Measurements from ENCODE around the gene RPL37.
"Not testable (repeated sequence)": the region's sequence is repeated elsewhere in the genome, so short reads cannot be mapped to it uniquely, and the experiment has no call there.

RPL37 gene

DNA sequence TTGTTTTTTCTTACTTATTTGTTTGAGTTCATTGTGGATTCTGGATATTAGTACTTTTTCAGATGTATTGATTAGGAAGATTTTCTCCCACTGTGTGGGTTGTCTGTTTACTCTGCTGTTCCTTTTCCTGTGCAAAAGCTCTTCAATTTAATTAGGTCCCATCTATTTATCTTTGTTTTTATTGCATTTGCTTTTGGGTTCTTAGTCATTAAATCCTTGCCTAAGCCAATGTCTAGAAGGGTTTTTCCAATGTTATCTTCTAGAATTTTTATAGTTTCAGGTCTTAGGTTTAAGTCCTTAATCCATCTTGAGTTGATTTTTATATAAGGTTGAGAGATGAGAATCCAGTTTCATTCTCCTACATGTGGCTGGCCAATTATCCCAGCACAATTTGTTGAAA lies 40.7 kb downstream of the RPL37 start:
- not testable (repeated sequence) for DNase-seq

DNA sequence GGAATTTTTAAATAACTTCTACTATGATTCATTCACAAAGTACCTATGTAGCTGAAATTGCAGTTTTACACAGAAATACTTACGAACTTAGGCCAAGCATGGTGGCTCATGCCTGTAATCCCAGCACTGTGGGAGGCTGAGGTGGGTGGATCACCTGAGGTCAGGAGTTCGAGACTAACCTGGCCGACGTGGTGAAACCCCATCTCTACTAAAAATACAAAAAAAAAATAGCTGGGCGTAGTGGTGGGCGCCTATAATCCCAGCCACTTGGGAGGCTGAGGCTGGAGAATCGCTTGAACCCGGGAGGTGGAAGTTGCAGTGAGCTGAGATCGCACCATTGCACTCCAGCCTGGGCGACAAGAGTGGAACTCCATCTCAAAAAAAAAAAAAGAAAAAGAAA lies 42.3 kb downstream of the RPL37 start:
- not testable (repeated sequence) for DNase-seq

DNA sequence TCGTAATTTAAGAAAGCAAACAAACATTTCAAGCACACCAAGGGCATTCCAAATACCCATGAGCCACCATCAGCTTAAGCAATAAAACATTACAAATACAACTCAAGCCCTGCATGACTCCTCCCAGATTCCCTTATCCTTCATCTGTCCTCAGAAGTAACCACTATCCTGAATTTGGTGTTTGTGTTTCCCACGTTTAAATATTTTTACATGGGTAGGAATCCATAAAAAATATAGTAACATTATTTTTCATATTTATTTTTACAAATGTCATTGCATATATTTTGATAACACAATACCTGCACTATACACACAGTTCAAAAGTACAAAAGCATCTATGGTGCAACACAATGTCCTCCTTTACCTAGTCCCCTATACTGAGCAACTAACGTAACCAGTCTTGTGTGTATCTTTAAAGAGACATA lies 43.3 kb downstream of the RPL37 start:
- no peak for DNase-seq

DNA sequence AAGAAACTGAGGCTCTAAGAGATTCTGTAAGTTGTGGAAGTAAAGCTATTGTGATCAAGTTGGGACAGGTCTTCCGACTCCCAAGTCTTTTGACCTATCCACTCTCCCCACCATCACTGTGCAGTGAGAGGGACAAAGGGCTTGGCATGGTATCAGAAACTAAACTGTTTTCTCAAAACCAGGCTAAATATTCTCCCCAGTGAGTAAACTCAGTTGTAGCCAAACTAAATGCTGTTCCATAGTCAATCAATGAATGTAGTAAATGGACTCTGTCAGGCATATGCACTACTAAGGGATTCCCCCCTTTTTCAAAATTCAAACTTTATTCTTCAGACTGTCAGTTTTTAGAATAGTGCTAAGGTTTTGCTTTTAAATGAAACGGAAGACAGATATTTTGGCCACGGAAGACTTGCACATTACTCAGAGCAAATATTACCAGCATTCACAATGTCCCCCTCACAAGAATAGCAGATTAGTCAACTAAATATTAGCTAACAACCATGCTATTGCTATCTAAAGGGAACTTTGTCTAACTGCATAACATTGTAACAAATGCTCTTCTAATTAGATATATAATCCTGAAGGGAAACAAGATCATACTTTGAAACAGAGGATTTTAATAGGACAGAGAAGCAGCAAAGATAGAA lies 44.0 kb downstream of the RPL37 start:
- DNase-seq: no peak

DNA sequence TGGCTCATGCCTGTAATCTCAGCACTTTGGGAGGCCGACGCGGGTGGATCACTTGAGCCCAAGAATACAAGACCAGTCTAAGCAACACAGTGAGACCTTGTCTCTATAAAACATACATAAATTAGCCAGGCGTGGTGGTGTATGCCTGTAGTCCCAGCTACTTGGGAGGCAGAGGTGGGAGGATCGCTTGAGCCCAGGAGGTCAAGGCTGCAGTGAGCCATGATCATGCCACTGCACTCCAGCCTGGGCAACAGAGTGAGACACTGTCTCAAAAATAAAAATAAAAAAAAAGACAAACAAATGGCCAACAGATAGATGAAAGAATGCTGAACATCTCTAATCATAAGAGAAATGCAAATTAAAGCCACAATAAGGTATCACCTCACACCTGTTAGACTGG lies 46.1 kb downstream of the RPL37 start:
- DNase-seq: not testable (repeated sequence)

DNA sequence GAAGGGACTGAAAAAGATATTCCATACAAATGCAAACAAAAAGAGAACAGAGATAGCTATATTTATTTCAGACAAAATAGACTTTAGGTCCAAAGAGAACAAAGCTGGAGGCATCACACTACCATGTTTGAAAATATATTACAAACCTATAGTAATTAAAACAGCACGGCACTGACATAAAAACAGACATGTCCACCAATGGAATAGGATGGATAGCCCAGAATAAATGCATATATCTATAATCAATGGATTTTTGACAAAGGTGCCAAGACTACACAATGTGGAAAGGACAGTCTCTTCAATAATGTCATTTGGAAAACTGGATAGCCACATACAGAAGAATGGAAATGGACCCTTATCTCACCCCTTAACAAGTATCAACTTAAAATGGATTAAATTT lies 47.0 kb downstream of the RPL37 start:
- DNase-seq: no peak

DNA sequence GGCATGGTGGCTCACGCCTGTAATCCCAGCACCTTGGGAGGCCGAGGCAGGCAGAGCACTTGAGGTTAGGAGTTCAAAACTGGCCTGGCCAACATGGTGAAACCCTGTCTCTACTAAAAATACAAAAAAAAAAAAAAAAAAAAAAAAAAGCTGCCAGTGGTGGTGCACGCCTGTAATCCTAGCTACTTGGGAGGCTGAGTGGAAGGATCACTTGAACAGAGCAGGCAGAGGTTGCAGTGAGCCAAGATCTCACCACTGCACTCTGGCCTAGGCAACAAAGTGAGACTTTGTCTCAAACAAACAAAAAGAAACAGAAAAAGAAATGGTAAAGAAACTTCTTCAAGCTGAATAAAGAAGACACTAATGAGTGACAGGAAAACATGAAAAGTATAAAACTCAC lies 48.4 kb downstream of the RPL37 start:
- DNase-seq: not testable (repeated sequence)

DNA sequence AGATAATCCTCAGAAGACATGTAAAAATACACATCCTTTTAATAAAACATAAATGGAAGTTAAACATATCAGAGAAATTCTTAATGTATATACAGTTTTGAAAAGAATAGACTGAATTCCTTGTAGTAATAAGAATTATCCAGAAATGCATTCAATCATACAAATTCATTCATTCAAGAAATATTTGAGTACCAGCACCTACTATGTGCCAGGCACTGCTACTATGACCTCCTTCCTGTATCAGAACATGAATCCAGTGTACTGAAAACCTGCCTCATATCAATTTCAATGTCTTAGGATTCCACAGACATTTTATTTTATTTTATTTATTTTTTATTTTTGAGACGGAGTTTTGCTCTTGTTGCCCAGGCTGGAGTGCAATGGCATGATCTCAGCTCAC lies 50.1 kb downstream of the RPL37 start:
- DNase-seq: no peak

DNA sequence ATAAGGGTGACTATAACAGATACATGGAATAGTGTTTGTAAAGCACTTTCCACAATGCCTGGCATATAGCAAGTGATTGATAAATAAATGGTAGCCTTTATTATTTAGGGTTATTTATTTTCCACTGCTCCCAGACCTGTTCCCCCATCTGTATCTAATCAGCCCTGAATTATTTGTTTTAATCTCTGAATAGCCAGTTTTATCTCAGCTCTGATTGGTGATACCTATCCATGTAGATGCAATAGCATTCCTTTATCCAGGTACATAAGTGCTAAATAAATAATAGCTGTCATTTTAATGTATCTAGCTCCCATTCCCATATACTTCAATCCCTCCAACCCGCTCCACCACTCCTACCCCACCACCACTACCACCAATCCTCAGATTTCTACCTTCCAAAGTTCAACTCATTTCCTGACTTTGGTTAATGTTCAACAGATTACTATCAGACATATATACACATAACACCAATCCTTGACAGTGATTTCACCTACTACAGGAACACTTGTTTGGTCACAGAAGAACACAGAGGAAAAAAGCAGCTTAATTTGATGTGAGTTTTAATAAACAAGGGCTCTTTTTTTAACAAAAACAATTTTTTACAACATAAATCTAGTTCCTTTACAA lies 50.9 kb downstream of the RPL37 start:
- DNase-seq: no peak

DNA sequence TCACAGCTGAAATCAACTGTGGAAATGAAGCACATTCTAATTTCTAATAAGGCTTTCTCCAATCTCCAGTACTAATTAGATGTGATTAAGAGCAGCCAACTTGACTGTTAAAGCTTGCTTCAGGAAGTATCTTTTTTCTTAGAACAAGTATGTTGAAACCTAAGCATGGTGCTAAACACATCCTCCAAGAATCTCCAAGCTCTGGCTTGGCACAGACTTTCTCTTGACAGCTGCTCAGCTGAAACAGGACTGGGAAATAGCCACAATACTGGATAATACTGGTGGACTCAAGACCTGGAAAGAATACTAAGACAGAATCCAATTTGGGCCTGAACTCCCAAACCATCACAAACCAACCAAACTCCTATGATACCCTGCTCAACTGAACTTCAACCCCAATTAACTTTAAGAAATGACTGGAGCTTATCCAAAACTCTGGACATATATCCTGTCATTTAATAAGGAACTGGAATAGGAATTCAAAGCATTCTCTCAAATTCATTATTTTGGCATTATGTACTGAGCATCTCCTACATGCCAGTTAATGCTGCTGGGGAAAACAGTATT lies 53.1 kb downstream of the RPL37 start:
- no peak for DNase-seq

DNA sequence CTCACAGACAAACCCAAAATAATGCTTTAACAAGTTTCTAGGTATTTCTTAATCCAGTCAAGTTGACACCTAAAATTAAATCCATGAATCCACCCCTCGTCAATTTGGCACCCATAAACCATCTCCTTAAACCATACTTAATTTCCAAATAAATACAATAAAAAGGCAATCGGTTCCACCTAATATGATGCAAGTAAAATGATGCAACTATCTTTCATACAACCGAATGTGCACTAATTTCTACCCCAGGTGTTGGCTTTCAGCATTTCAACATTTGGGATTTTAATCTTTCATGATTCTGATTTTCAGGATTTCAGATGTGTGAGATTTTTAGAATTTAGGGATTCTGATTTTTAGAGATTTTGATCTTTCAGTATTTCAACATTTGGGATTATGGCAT lies 54.2 kb downstream of the RPL37 start:
- no peak for DNase-seq

DNA sequence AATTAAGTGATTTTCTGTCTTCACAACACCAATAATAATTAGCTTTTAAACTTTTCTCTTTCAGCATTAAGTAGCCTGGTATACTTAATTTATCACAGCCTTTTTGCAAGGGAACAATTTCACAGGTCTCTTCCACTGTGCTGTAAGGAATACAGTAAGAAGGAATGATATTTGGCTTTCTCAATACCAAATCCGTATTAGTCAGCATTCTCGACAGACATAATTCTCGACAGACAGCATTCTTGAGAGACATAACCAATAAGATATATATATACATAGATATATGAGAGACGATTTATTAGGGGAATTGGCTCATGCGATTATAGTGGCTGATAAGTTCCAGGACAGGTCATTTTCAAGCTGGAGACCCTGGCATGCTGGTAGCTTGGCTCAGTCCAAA lies 54.8 kb downstream of the RPL37 start:
- DNase-seq: no peak

DNA sequence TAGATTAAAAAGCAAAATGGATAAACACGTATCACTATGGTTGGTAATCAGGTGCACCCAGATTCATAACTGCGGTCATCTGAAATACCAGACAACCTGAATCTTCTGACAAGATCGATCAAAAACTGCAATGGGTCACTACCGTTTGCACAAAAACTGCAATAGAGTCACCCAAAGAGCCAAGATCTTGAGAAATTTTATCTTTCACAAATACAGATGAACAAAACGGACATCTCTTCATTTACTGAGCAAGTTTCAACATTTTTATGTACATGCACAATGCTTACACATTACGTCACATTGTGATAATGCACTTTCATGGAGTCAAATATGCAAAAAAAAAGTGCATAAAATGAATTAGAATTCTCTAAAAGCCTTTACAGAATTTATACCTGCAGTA lies 55.5 kb downstream of the RPL37 start:
- DNase-seq: no peak

DNA sequence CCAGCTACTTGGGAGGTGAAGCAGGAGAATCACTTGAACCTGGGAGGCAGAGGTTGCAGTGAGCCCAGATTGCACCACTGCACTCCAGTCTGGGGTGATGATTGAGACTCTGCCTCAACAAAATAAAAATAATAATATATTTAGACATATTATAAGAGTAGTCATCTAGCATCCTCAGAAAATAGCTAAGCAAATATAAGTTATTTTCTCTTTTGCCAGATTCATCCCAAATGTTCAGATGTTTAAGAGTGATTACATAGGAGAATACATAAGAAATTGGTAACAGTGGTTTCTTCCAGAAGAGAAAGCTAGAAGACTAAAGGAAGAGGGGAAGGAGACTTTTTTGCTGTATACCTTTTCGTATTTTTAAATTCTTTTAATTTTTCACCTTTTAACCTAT lies 56.9 kb downstream of the RPL37 start:
- no peak for DNase-seq

DNA sequence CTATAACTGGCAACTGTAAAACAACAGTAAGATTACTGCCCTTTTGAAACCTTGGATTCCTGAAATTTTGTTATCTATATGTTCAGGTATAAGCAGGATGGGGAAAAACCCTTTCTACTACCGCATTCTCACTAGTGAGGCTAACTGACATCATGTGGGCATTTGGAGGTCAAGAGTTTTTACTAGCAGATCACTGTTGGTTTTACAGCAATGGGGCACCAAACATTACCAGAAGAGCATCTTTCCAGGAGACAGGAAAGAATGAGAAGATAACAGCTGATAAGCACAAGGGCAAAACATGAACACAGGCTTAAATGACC lies 58.4 kb downstream of the RPL37 start:
- no peak for DNase-seq

DNA sequence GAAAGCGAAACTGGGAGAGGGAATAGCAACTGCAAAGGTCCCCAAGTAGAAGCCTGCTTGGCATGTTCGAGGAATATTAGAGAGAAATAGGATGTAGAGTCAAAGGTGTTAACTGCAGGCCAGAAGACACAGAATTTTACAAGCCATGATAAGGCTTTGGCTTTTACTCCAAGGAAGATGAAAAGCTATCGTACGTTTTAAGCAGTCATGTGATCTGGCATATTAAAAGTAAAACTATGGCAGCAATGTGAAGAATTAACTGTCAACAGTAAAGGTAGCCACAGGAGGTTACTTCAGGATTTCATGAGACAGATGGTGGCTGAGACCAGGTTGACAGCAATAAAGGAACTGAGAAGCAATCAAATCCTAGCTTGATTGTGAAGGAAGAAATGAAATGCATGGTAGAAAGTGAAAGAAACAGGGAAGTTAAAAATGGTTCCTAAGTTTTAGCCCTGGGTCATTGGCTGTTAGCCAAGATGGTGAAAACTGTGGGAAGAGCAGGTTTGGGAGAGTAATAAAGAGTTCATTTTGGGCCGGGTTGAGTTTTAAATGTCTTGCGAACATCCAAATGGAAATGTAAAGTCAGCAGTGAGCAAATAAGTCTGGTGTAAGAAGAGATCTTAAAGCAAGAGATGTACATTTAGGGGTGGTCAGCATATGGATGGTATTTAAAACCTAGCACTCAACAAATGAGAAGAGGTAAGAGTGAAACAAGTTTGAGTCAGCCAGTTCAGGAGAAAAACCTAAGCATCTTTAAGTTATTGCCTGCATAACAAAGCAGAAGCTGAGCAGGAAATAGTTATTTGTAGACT lies 59.0 kb downstream of the RPL37 start:
- DNase-seq: peak; percentile 36
